ENCODE data around the gene AUH. TPM values are rescaled to one million over a fixed set of nuclear protein-coding genes. Genes with fewer than 3 reads are reported as not detected.
A peak's percentile ranks its signal among the peaks of the same experiment; 100 is the strongest.

AUH gene
- total and polyA plus RNA-seq, 4 experiments from 2014 or later, result 9.9 to 25.2 (median 20.7) TPM

- peaks cover 14 to 35% (median 27%) of the 10 kb centered on the region in 4 donors for H3K4me1 Mint-ChIP-seq
- DNase-seq, result no peak
- no peaks in the 10 kb centered on the region for H3K36me3 ChIP-seq (ENCODE audit: insufficient read depth, low read length)
- ChIA-PET POLR2A (ENCODE audit: partially characterized antibody) (no interaction called here), CTCF (ENCODE audit: partially characterized antibody) (interaction anchor here (0.6 kb wide), 1 partner anchor 1726 kb away, joined by 3 read pairs; no protein-coding TSS in a partner anchor)
- H3K9me3 ChIP-seq (ENCODE audit: control insufficient read depth in 1 of 2, low read length in 2 of 2), result no peaks in the 10 kb centered on the region
- peaks cover 25% of the 10 kb centered on the region for H3K4me1 ChIP-seq (ENCODE audit: insufficient read depth, low read length)
- H3K36me3 Mint-ChIP-seq, result peaks cover 5 to 11% of the 10 kb centered on the region in 2 donors
- H3K27ac Mint-ChIP-seq, result peak overlapping the region in 1 of 7 donors; percentile 76
- H3K27me3 ChIP-seq (ENCODE audit: insufficient read depth, low read length), result no peaks in the 10 kb centered on the region
- peak overlapping the region in 1 of 2 donors; percentile 18 for H3K4me3 ChIP-seq (ENCODE audit: low read length in 2 of 2)
- H3K27me3 Mint-ChIP-seq, result no peaks in the 10 kb centered on the region
- peak overlapping the region; percentile 13 for H3K27ac ChIP-seq (ENCODE audit: low read depth, low read length)
- peaks cover 0 to 3% (median 0%) of the 10 kb centered on the region in 8 donors for H3K9me3 Mint-ChIP-seq
- peak overlapping the region in 5 of 8 donors; percentile 25 to 88 (median 85) for H3K4me3 Mint-ChIP-seq
- intact Hi-C loops (cut with micrococcal nuclease), result no loop called here
These were observed 149.0 kb downstream of the AUH start for GRCh38 chr9:91212596-91213243.

- H3K27ac Mint-ChIP-seq, result peak overlapping the region; percentile 44 to 95 (median 74)
- peaks cover 17 to 42% (median 33%) of the 10 kb centered on the region in 4 donors for H3K4me1 Mint-ChIP-seq
- peaks cover 32% of the 10 kb centered on the region for H3K4me1 ChIP-seq (ENCODE audit: insufficient read depth, low read length)
- H3K36me3 ChIP-seq (ENCODE audit: insufficient read depth, low read length), result no peaks in the 10 kb centered on the region
- H3K4me3 Mint-ChIP-seq, result peak overlapping the region; percentile 53 to 88 (median 80)
- intact Hi-C loops (cut with micrococcal nuclease), result no loop called here
- no peaks in the 10 kb centered on the region for H3K27me3 ChIP-seq (ENCODE audit: insufficient read depth, low read length)
- H3K9me3 ChIP-seq (ENCODE audit: control insufficient read depth in 1 of 2, low read length in 2 of 2), result no peaks in the 10 kb centered on the region
- peak in 3 of 5 donors; percentile 6 to 16 (median 7) for DNase-seq
- H3K36me3 Mint-ChIP-seq, result peaks cover 3 to 11% of the 10 kb centered on the region in 2 donors
- ChIA-PET CTCF (ENCODE audit: partially characterized antibody) (no interaction called here), POLR2A (ENCODE audit: partially characterized antibody) (no interaction called here)
- H3K27me3 Mint-ChIP-seq, result no peaks in the 10 kb centered on the region
- peak overlapping the region; percentile 13 for H3K27ac ChIP-seq (ENCODE audit: low read depth, low read length)
- peak overlapping the region in 1 of 2 donors; percentile 18 for H3K4me3 ChIP-seq (ENCODE audit: low read length in 2 of 2)
- peaks cover 0 to 3% (median 0%) of the 10 kb centered on the region in 8 donors for H3K9me3 Mint-ChIP-seq
These were observed 149.8 kb downstream of the AUH start for GRCh38 chr9:91211919-91212318.

- H3K4me3 ChIP-seq (ENCODE audit: low read length in 2 of 2), result no peak overlapping the region
- no peaks in the 10 kb centered on the region for H3K36me3 ChIP-seq (ENCODE audit: insufficient read depth, low read length)
- no peak for DNase-seq
- H3K9me3 ChIP-seq (ENCODE audit: control insufficient read depth in 1 of 2, low read length in 2 of 2), result no peaks in the 10 kb centered on the region
- intact Hi-C loops (cut with micrococcal nuclease), result no loop called here
- peak overlapping the region; percentile 13 for H3K27ac ChIP-seq (ENCODE audit: low read depth, low read length)
- H3K27me3 ChIP-seq (ENCODE audit: insufficient read depth, low read length), result no peaks in the 10 kb centered on the region
- H3K4me3 Mint-ChIP-seq, result peak overlapping the region in 5 of 8 donors; percentile 65 to 88 (median 85)
- H3K9me3 Mint-ChIP-seq, result peaks cover 0 to 3% (median 0%) of the 10 kb centered on the region in 8 donors
- peak overlapping the region in 4 of 7 donors; percentile 74 to 95 (median 80) for H3K27ac Mint-ChIP-seq
- peaks cover 32% of the 10 kb centered on the region for H3K4me1 ChIP-seq (ENCODE audit: insufficient read depth, low read length)
- ChIA-PET CTCF (ENCODE audit: partially characterized antibody) (no interaction called here), POLR2A (ENCODE audit: partially characterized antibody) (no interaction called here)
- peaks cover 17 to 42% (median 33%) of the 10 kb centered on the region in 4 donors for H3K4me1 Mint-ChIP-seq
- no peaks in the 10 kb centered on the region for H3K27me3 Mint-ChIP-seq
- peaks cover 3 to 11% of the 10 kb centered on the region in 2 donors for H3K36me3 Mint-ChIP-seq
These were observed 150.3 kb downstream of the AUH start for GRCh38 chr9:91211414-91211813.

GRCh38 chr9:91210318-91210717, 151.4 kb downstream of the AUH start:
- peaks cover 17 to 42% (median 33%) of the 10 kb centered on the region in 4 donors for H3K4me1 Mint-ChIP-seq
- intact Hi-C loops (cut with micrococcal nuclease), result no loop called here

GRCh38 chr9:91208837-91209236, 152.9 kb downstream of the AUH start:
- CTCF ChIA-PET (ENCODE audit: partially characterized antibody), result no interaction called here
- peaks cover 32% of the 10 kb centered on the region for H3K4me1 ChIP-seq (ENCODE audit: insufficient read depth, low read length)
- H3K36me3 ChIP-seq (ENCODE audit: insufficient read depth, low read length), result no peaks in the 10 kb centered on the region
- DNase-seq, result no peak
- intact Hi-C loops (cut with micrococcal nuclease), result loop anchor here (2.0 kb wide), 1 partner anchor 14 kb away; no protein-coding TSS in a partner anchor
- H3K27me3 ChIP-seq (ENCODE audit: insufficient read depth, low read length), result no peaks in the 10 kb centered on the region
- Mint-ChIP-seq H3K4me3 (peak overlapping the region in 4 of 8 donors; percentile 10 to 80 (median 48)), H3K9me3 (peaks cover 0 to 5% (median 0%) of the 10 kb centered on the region in 8 donors), H3K27me3 (no peaks in the 10 kb centered on the region), H3K36me3 (peaks cover 1 to 4% of the 10 kb centered on the region in 2 donors), H3K4me1 (peaks cover 17 to 42% (median 33%) of the 10 kb centered on the region in 4 donors), H3K27ac (peak overlapping the region in 2 of 7 donors; percentile 38 to 57)
- H3K4me3 ChIP-seq (ENCODE audit: low read length in 2 of 2), result no peak overlapping the region
- POLR2A ChIA-PET (ENCODE audit: partially characterized antibody), result no interaction called here
- H3K9me3 ChIP-seq (ENCODE audit: control insufficient read depth in 1 of 2, low read length in 2 of 2), result no peaks in the 10 kb centered on the region
- H3K27ac ChIP-seq (ENCODE audit: low read depth, low read length), result no peak overlapping the region

More at GRCh38 chr9:91210318-91210717, 151.4 kb downstream of the AUH start:
- H3K27ac ChIP-seq (ENCODE audit: low read depth, low read length), result no peak overlapping the region
- H3K36me3 ChIP-seq (ENCODE audit: insufficient read depth, low read length), result no peaks in the 10 kb centered on the region
- no peaks in the 10 kb centered on the region for H3K9me3 ChIP-seq (ENCODE audit: control insufficient read depth in 1 of 2, low read length in 2 of 2)
- no peak overlapping the region for H3K4me3 Mint-ChIP-seq
- H3K4me3 ChIP-seq (ENCODE audit: low read length in 2 of 2), result no peak overlapping the region
- DNase-seq, result no peak
- peaks cover 32% of the 10 kb centered on the region for H3K4me1 ChIP-seq (ENCODE audit: insufficient read depth, low read length)
- peaks cover 0 to 3% (median 0%) of the 10 kb centered on the region in 8 donors for H3K9me3 Mint-ChIP-seq
- H3K27me3 Mint-ChIP-seq, result no peaks in the 10 kb centered on the region
- H3K36me3 Mint-ChIP-seq, result peaks cover 3 to 11% of the 10 kb centered on the region in 2 donors
- ChIA-PET CTCF (ENCODE audit: partially characterized antibody) (interaction anchor here (1.1 kb wide), 1 partner anchor 12 kb away, joined by 3 read pairs; no protein-coding TSS in a partner anchor), POLR2A (ENCODE audit: partially characterized antibody) (no interaction called here)
- H3K27me3 ChIP-seq (ENCODE audit: insufficient read depth, low read length), result no peaks in the 10 kb centered on the region
- no peak overlapping the region for H3K27ac Mint-ChIP-seq

- intact Hi-C loops (cut with micrococcal nuclease), result loop anchor here (2.0 kb wide), 1 partner anchor 14 kb away; no protein-coding TSS in a partner anchor
- Mint-ChIP-seq H3K4me3 (peak overlapping the region in 7 of 8 donors; percentile 25 to 80 (median 66)), H3K36me3 (peaks cover 1 to 4% of the 10 kb centered on the region in 2 donors), H3K9me3 (peaks cover 0 to 5% (median 0%) of the 10 kb centered on the region in 8 donors), H3K4me1 (peaks cover 17 to 42% (median 33%) of the 10 kb centered on the region in 4 donors), H3K27me3 (no peaks in the 10 kb centered on the region), H3K27ac (peak overlapping the region in 5 of 7 donors; percentile 0 to 73 (median 57))
- ChIA-PET CTCF (ENCODE audit: partially characterized antibody) (no interaction called here), POLR2A (ENCODE audit: partially characterized antibody) (interaction anchor here (0.6 kb wide), 1 partner anchor 38 kb away, joined by 3 read pairs; no protein-coding TSS in a partner anchor)
- H3K4me1 ChIP-seq (ENCODE audit: insufficient read depth, low read length), result peaks cover 32% of the 10 kb centered on the region
- H3K4me3 ChIP-seq (ENCODE audit: low read length in 2 of 2), result peak overlapping the region in 1 of 2 donors; percentile 3
- H3K9me3 ChIP-seq (ENCODE audit: control insufficient read depth in 1 of 2, low read length in 2 of 2), result no peaks in the 10 kb centered on the region
- H3K27me3 ChIP-seq (ENCODE audit: insufficient read depth, low read length), result no peaks in the 10 kb centered on the region
- no peak for DNase-seq
- H3K27ac ChIP-seq (ENCODE audit: low read depth, low read length), result no peak overlapping the region
- no peaks in the 10 kb centered on the region for H3K36me3 ChIP-seq (ENCODE audit: insufficient read depth, low read length)
These were observed 153.3 kb downstream of the AUH start for GRCh38 chr9:91208419-91208745.

GRCh38 chr9:91207729-91208418, 153.8 kb downstream of the AUH start:
- Mint-ChIP-seq H3K9me3 (peaks cover 0 to 5% (median 1%) of the 10 kb centered on the region in 8 donors), H3K36me3 (peaks cover 1 to 4% of the 10 kb centered on the region in 2 donors), H3K4me3 (peak overlapping the region; percentile 8 to 80 (median 65)), H3K27me3 (no peaks in the 10 kb centered on the region), H3K4me1 (peaks cover 17 to 42% (median 33%) of the 10 kb centered on the region in 4 donors), H3K27ac (peak overlapping the region in 6 of 7 donors; percentile 0 to 84 (median 60))
- intact Hi-C loops (cut with micrococcal nuclease), result loop anchor here (2.0 kb wide), 1 partner anchor 13 kb away; no protein-coding TSS in a partner anchor
- H3K36me3 ChIP-seq (ENCODE audit: insufficient read depth, low read length), result no peaks in the 10 kb centered on the region
- peaks cover 32% of the 10 kb centered on the region for H3K4me1 ChIP-seq (ENCODE audit: insufficient read depth, low read length)
- CTCF ChIA-PET (ENCODE audit: partially characterized antibody), result no interaction called here
- H3K27ac ChIP-seq (ENCODE audit: low read depth, low read length), result no peak overlapping the region
- no peaks in the 10 kb centered on the region for H3K27me3 ChIP-seq (ENCODE audit: insufficient read depth, low read length)
- H3K9me3 ChIP-seq (ENCODE audit: control insufficient read depth in 1 of 2, low read length in 2 of 2), result no peaks in the 10 kb centered on the region
- peak overlapping the region in 1 of 2 donors; percentile 3 for H3K4me3 ChIP-seq (ENCODE audit: low read length in 2 of 2)
- POLR2A ChIA-PET (ENCODE audit: partially characterized antibody), result interaction anchor here (0.6 kb wide), 1 partner anchor 38 kb away, joined by 3 read pairs; no protein-coding TSS in a partner anchor
- peak in 3 of 5 donors; percentile 14 to 23 (median 17) for DNase-seq

All from CD4-positive, alpha-beta memory T cell (primary cell).